Uterus (tissue), 4 donors: ENCODE measurements around the gene RGL4. TPM values are rescaled to one million over a fixed set of nuclear protein-coding genes. Genes with fewer than 3 reads are reported as not detected.

Experiments
- DNase-seq, 2 donors: peaks; one replicate each; pipeline ENCODE4 v3.0.0-alpha.2; 2019 to 2020
- H3K27ac ChIP-seq, 2 donors: fragments of 200-600 bp; sonication (generic); 1 replicate in 1 of 2; 2 replicates in 1 of 2; pipeline ENCODE4 v1.5.1; 2016 to 2018
- H3K27me3 ChIP-seq, 2 donors: fragments of 200-600 bp; sonication (generic); one replicate each; pipeline ENCODE4 v1.5.1; 2018 to 2019; ENCODE audit warnings: control low read depth in 1 of 2
- H3K36me3 ChIP-seq, 2 donors: fragments of 200-600 bp; sonication (generic); one replicate each; pipeline ENCODE4 v1.5.1; 2019; ENCODE audit warnings: control low read depth in 1 of 2
- H3K4me1 ChIP-seq, 2 donors: fragments of 200-600 bp; sonication (generic); one replicate each; pipeline ENCODE4 v1.5.1; 2018 to 2019; ENCODE audit warnings: control low read depth in 1 of 2
- H3K4me3 ChIP-seq, 2 donors: fragments of 200-600 bp; sonication (generic); 1 replicate in 1 of 2; 2 replicates in 1 of 2; pipeline ENCODE4 v1.5.1; 2018 to 2019; ENCODE audit warnings: mild to moderate bottlenecking in 1 of 2
- H3K9me3 ChIP-seq, 2 donors: fragments of 200-600 bp; sonication (generic); one replicate each; pipeline ENCODE4 v1.5.1; 2019; ENCODE audit warnings: control low read depth in 1 of 2
- POLR2A ChIP-seq, 2 donors: fragments of 450-650 bp; IDR thresholded peaks; one replicate each; pipeline ENCODE4 v1.6.1; 2016; ENCODE audit warnings: antibody characterized with exemption in 2 of 2, mild to moderate bottlenecking in 1 of 2, moderate library complexity in 1 of 2
- intact Hi-C: fragments of 100-400 bp; cut with DNase I; formaldehyde crosslinking; loops from one replicate; pipeline ENCODE4 v1.15.1; 2023; ENCODE audit warnings: low total_unique reads
- total RNA-seq, 4 donors: library from RNA; depleted of rRNA in 3 of 4; stranded (reverse); fragments of >200 nt in 3 of 4; gene quantifications; one replicate each; pipeline versions ENCODE4 v1.1.0 to v1.2.4, GENCODE V29; 2014 to 2023
- TF ChIP-seq, protein P1 (sequence below), 4 experiments: fragments of 200-600 bp in 2 of 4; fragments of 450-650 bp in 2 of 4; sonication (generic) in 2 of 4; IDR thresholded peaks; one replicate each; pipeline ENCODE4 v1.5.1; 2016 to 2019; ENCODE audit warnings: antibody characterized with exemption in 4 of 4, mild to moderate bottlenecking in 2 of 4, moderate library complexity in 1 of 4
- donor health status: DM: yes; HTN: yes; CAD: no.

RGL4 gene
- total RNA-seq, 4 donors from 2014 or later: 0.21 TPM; not detected in 3

GRCh38 chr22:23688121-23688520, 2.7 kb upstream of the RGL4 start:
- H3K4me3 ChIP-seq: no peak overlapping the region
- TF ChIP-seq, protein P1, sequence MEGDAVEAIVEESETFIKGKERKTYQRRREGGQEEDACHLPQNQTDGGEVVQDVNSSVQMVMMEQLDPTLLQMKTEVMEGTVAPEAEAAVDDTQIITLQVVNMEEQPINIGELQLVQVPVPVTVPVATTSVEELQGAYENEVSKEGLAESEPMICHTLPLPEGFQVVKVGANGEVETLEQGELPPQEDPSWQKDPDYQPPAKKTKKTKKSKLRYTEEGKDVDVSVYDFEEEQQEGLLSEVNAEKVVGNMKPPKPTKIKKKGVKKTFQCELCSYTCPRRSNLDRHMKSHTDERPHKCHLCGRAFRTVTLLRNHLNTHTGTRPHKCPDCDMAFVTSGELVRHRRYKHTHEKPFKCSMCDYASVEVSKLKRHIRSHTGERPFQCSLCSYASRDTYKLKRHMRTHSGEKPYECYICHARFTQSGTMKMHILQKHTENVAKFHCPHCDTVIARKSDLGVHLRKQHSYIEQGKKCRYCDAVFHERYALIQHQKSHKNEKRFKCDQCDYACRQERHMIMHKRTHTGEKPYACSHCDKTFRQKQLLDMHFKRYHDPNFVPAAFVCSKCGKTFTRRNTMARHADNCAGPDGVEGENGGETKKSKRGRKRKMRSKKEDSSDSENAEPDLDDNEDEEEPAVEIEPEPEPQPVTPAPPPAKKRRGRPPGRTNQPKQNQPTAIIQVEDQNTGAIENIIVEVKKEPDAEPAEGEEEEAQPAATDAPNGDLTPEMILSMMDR (IDR thresholded peaks at IDR 0.05): no peak
- TF ChIP-seq POLR2A (IDR thresholded peaks at IDR 0.05): no peak
- peaks cover 0 to 3% of the 10 kb centered on the region in 2 donors for H3K4me1 ChIP-seq
- no peaks in the 10 kb centered on the region for H3K9me3 ChIP-seq
- H3K27ac ChIP-seq: no peak overlapping the region
- DNase-seq: no peak
- no peaks in the 10 kb centered on the region for H3K27me3 ChIP-seq
- intact Hi-C loops: no loop called here
- H3K36me3 ChIP-seq: no peaks in the 10 kb centered on the region

GRCh38 chr22:23688571-23688970, 2.2 kb upstream of the RGL4 start:
- DNase-seq: no peak
- H3K9me3 ChIP-seq: no peaks in the 10 kb centered on the region
- peaks cover 0 to 3% of the 10 kb centered on the region in 2 donors for H3K4me1 ChIP-seq
- H3K27ac ChIP-seq: no peak overlapping the region
- H3K27me3 ChIP-seq: no peaks in the 10 kb centered on the region
- intact Hi-C loops: no loop called here
- no peaks in the 10 kb centered on the region for H3K36me3 ChIP-seq
- H3K4me3 ChIP-seq: no peak overlapping the region
- TF ChIP-seq, protein P1 (IDR thresholded peaks at IDR 0.05): no peak
- no peak for TF ChIP-seq POLR2A (IDR thresholded peaks at IDR 0.05)

GRCh38 chr22:23689414-23689813, 1.4 kb upstream of the RGL4 start:
- no peak for TF ChIP-seq POLR2A (IDR thresholded peaks at IDR 0.05)
- TF ChIP-seq, protein P1 (IDR thresholded peaks at IDR 0.05): no peak
- peaks cover 0 to 3% of the 10 kb centered on the region in 2 donors for H3K4me1 ChIP-seq
- DNase-seq: no peak
- H3K9me3 ChIP-seq: no peaks in the 10 kb centered on the region
- H3K36me3 ChIP-seq: no peaks in the 10 kb centered on the region
- no peak overlapping the region for H3K4me3 ChIP-seq
- no peaks in the 10 kb centered on the region for H3K27me3 ChIP-seq
- no peak overlapping the region for H3K27ac ChIP-seq
- intact Hi-C loops: no loop called here

DNA sequence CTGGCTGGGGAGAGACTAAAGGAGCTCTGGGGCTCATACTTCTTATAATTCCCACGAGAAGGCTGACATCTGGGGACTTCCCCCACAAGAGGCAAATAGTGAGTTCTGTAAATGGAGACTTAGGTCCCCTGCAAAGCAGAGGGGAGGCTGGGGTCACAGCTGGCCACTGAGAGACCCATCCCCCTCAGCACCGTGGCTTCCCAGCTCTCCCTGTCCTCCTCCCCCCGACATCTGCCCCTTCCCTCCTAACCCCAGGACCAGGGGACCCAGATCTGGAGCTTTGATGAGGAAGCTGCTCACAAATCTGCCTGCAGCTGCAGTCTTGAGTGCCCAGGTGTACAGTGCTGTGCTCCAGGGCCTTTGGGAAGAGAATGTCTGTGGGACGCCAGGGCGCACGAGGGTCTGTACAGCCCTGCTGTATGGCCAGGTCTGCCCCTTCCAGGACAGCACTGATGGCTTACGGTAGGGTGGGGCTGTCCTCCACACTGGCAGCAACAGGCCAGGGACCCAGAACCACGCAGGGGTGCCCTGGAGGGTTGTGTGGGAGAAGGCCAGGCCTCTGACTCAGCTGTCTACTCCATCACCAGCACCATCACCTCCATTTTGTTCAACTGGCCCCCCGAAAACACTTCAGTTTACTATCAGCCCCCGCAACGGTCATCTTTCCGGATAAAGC, 1.1 kb downstream of the RGL4 start:
- intact Hi-C loops: no loop called here
- Histone ChIP-seq H3K27ac (no peak overlapping the region), H3K9me3 (no peaks in the 10 kb centered on the region), H3K4me3 (no peak overlapping the region), H3K27me3 (no peaks in the 10 kb centered on the region), H3K36me3 (no peaks in the 10 kb centered on the region), H3K4me1 (no peaks in the 10 kb centered on the region)
- DNase-seq: no peak
- TF ChIP-seq, protein P1 (IDR thresholded peaks at IDR 0.05): no peak
- TF ChIP-seq POLR2A (IDR thresholded peaks at IDR 0.05): no peak

DNA sequence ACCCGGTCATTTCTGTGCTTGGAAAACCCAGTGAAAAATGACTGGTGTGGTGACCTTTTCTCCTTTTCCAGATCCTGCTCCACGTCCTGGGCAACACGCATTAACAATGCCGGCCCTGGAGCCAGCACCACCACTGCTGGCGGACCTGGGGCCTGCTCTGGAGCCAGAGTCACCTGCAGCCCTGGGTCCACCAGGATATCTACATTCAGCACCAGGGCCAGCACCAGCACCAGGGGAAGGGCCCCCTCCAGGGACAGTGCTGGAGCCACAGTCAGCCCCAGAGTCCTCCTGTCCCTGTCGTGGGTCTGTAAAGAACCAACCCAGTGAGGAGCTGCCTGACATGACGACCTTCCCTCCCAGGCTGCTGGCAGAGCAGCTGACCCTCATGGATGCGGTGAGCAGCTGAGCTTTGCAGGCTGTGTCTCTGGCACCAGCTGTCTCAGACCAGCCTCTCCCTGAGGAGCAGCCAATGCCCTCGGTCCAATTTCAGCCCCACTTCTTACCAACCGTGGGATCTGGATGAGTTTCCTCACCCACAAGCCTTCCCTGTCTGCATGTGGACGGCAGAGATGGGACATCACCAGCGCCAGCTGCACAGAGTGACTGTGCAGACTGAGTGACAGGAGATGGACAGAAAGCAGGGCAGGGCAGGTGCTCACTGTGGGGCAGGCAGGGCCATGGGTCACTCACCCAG, 1.9 kb downstream of the RGL4 start:
- no peaks in the 10 kb centered on the region for H3K36me3 ChIP-seq

More for the DNA sequence above, 1.9 kb downstream of the RGL4 start:
- Histone ChIP-seq H3K4me3 (no peak overlapping the region), H3K27ac (no peak overlapping the region), H3K9me3 (no peaks in the 10 kb centered on the region), H3K4me1 (no peaks in the 10 kb centered on the region), H3K27me3 (no peaks in the 10 kb centered on the region)
- intact Hi-C loops: no loop called here
- no peak for DNase-seq
- TF ChIP-seq, protein P1 (IDR thresholded peaks at IDR 0.05): no peak
- no peak for TF ChIP-seq POLR2A (IDR thresholded peaks at IDR 0.05)
